GM19395 (cell line): Measurements from ENCODE around the gene SPECC1.
A peak's percentile ranks its signal among the peaks of the same experiment; 100 is the strongest.
"Not testable (repeated sequence)": the region's sequence is repeated elsewhere in the genome, so short reads cannot be mapped to it uniquely, and the experiment has no call there.

Experiments used
- ATAC-seq: cut with Tn5 transposase; IDR thresholded peaks from one replicate; pipeline ENCODE4 v1.9.1; 2021; ENCODE audit warnings: mild to moderate bottlenecking, moderate library complexity; ENCODE audit not compliant: unreplicated experiment

The SPECC1 gene

DNA sequence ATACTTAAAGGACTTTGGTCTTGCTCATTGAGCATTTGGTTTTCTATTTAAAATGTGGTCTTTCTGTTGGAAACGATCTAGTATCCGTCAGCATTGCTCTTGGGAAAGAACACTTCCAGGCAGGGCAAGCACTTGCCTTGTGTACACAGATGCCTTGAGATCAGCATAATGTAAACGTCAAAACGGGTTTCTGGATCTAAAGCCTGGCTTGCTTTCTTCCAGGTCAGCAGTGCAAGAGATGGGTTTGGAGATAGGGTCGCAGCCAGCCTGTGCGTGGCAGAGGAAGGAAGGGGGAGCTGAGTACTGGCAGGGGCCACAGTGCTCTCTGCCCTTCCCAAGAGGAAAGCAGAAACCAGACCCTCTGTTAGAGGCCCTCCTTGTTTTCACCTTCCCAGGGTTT lies 282.7 kb downstream of the SPECC1 start:
- no peak for ATAC-seq

DNA sequence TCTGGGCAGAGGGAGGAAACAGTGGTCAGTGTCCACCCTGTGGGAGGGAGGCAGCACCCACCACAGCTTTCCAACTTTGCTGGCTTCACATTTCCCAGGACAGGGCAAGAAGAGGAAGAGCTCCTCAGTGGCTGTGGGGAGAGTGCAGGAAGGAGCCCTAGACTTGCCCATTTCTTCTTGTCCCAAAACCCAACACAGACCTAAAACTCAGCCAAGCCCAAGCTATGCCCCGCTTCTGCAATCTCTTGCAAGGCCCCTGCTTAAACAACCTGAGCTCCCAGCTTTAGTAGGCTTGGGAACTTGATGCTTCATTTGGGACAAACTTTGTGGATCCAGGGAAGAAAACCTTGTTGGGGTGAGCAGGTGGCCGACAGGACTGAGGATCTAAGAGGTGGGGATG lies 284.3 kb downstream of the SPECC1 start:
- ATAC-seq, result no peak

DNA sequence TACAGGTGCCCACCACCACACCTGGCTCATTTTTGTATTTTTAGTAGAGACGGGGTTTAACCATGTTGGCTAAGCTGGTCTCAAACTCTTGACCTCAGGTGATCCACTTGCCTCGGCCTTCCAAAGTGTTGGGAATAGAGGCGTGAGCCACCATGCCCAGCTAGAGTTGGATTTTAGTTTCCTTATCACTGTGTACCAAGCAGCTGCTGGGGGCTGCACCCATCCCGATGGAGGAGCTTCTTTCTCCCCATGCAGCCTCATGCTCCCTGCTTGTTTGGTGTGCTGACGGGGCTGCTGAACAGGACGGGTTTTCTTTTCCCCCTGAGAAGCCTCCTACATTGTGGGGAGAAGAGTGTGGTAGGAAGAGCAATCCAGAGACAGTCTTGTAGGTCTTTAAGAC lies 285.0 kb downstream of the SPECC1 start:
- ATAC-seq, result no peak

DNA sequence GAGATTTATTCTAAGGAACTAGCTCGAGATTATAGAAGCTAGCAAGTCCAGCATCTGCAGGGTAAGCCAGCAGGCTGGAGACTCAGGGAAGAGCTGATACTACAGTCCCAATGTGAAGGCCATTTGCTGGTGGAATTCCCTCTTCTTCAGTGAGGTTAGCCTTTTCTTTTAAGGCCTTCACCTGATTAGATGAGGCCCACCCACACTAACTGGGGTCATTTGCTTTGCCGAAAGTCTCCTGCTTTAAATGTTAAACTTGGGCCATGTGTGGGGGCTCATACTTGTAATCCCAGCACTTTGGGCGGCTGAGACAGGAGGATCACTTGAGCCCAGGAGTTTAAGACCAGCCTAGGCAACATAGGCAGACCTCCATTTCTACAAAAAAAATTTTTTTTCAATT lies 289.9 kb downstream of the SPECC1 start:
- ATAC-seq, result no peak

DNA sequence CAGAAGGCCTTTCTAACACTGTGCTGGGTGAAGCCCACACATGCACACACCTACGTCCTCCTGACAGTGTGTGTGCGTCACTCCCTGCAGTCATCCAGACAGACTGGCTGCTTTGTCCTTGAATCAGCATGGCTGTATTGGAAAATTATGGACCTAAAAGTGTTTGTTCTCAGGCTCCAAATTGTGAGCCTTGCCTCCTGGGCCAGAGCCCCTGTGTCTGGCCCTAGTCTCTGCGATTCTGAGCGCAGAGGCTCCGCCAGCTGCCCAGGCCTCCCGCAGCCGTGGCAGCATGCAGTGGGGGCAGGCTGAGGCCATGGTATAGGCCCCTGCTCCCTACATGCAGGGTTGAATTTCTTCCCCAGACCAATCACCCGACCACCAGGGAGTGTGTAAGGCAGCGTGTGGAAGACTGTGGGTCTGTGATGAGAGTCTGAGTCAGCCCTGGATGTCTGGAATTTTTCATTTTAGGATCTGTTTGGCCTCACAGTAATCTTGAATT lies 291.3 kb downstream of the SPECC1 start:
- ATAC-seq, result no peak

DNA sequence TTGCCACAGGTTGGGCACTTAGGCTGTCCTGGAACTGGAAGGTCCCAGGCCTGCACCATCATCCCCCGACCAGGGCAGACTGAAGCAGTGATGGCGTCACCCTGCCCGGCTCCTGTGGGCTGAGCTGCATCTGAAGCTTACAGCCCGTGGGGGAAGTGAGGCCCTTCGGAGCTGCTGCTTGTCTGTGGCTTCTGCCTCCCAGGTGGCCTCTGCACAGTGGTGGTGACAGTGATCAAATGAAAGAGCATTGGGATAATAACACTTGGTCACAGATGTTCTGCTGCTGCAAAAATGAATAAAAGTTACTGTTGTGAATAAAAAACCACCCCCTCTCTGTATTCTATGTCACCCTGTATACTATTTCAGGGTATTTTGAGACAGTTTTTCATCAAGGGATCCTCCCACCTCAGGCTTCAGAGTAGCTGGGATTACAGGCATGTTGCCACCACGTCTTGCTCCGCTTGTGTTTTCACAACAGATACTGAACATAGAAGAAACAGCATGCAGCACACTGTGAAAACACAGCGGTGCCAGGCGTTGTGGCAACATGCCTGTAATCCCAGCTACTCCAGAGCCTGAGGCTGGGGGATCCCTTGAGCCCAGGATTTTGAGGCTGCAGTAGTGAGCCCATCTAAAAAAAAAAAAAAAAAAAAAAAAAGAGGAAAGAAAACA lies 293.2 kb downstream of the SPECC1 start:
- ATAC-seq, result no peak

DNA sequence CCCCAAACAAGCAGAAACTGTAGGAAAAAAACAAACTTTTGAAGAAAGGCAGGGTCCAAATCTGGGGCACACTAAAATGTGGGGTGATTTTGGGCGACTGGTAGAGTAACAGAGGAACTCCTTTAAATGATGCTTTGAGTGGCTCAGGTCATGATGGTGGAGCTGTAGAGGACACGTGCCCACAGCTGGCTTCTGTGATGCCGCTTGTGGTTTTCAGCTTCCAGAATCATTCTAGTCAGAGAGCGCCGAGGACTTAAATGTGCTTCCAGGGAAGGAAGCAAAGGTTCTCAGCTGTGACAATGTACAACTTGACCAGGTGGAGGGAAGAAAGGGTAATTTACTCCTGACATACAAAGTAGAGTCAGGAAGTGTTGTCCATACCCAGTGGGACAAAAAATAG lies 295.8 kb downstream of the SPECC1 start:
- ATAC-seq, result no peak

DNA sequence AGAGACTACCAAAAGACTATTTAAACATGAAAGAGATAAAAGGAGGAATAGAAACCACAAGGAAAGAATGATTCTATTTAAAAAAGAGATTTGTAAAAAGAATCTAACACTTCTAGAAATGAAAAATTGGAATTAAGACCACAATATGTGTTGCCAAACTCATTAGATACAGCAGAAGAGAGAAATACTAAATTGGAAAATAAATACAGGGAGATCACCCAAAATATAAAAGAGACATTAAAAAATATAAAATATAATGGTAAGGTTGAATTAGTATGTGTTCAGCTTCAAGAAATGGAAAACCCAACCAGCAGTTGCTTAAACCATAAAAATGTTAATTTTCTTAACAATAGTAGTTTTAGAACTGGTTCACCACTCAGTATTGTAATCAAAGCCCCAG lies 297.8 kb downstream of the SPECC1 start:
- ATAC-seq, result no peak

DNA sequence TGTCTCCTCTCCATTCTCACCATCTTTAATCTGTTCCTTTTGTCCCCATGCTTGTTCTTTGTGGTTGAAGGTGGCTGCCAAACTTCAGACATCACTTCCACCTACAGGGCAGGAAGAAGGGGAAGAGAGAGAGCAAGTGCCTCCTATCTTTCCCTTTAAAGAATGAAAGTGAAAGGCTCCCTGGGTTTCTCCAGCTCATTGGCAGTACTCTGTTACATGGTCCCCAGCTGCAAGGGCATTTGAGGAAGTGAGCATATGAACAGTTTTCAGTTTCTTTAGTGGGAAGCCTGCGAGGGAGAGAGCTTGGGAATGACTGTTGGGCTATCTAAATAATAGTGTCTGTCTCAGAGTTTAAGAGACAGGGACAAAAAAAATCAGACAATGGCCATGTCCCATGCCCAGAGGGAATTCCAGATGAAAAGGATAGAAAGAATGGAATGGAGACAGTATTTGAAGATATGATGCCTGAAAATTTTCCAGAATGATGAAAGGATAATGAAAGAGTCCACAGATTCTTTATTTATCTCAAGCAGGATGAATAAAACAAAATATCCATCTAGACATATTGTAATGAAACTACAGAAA lies 298.3 kb downstream of the SPECC1 start:
- no peak for ATAC-seq

DNA sequence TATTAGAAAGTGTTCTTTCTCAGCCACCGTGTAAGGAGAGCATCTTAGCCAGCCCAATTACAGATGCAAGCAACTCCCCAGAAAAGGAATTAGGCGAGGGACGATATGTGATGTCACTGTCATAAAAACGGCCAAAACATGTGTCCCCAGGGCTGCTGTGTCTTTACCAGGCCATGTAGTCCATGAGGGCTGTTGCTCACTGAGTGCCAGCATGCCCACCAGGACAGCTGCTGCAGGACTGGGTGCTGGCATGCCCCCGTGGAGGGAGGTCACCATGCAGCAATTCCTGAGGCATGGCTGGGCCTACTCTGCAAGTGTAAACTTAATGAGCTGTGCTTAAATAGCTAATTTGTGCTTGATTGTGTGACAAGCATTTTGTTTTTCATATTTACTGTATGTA lies 301.3 kb downstream of the SPECC1 start:
- no peak for ATAC-seq

DNA sequence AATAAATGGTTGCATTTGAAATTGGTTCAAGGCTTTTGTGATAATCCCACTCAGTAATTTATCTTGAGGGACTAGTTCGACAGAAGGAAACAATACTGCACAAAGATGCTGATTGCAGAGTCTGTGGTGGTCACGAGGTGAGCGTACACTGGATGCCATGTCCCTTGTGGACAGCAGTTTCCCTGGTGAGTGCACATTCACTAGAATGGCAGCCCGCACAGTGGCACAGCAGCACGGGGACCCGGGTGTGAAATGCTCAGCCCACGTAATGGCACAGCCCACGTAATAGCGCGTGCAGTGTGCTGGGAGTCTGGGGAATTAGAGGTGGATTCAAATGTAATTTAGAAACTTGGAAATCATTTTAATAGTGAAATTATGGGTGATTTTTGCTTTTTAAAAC lies 304.1 kb downstream of the SPECC1 start:
- ATAC-seq, result no peak

DNA sequence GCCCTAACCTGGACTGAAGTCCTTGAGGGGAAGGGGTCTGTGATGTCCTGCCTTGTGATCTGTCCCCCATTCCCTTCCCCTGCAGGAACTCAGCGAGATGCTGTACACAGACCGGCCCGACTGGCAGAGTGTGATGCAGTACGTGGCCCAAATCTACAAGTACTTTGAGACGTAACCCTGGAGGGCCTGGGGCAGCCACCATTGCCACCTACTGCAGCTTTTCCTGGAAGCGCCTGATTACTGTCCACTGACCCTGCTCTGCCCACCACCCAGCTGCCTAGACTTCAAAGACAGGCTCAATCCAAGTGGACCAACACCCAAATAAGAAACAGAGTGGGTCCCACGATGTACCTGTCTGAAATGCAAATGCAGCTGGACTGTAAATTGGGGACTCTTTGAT lies 304.7 kb downstream of the SPECC1 start:
- ATAC-seq, result no peak

DNA sequence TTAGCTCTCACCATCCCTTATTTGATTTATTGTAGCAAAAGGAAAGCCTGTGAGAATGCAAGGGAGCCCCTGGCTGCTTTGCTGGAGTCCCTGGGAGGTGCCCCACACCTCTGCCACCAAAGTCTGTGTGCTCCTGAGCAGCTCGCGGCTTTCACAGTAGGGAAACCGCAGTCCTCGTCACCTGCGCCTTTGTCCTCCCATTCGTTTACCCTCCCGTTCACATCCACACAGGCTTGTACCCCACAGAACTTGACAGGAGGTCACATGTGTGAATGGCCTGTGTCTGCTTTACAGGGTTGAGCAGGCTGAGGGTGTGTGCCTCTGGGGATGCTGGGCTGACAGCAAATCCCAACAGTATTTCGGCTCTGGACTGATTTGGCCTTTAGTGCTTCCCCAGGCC lies 305.7 kb downstream of the SPECC1 start:
- ATAC-seq, result no peak

DNA sequence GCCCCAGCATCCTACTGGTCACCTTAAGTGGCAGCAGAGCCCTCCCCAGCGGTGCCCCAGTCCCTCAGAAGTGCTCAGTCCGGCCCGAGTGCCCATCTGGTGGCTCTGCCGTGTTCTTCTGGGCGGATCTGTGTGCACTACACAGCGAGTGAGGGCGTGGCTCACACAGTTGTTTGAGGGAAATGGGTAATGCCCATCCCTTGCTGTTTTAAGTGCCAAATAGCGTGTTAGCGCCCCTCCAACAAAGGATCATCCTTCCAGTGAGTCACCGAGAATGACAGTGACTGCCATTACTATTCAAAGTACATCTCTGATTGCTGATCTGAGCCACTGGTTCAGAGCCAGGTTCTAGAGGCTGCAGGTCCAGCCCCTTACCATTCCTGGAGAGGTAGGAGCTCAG lies 306.2 kb downstream of the SPECC1 start:
- ATAC-seq, result no peak

DNA sequence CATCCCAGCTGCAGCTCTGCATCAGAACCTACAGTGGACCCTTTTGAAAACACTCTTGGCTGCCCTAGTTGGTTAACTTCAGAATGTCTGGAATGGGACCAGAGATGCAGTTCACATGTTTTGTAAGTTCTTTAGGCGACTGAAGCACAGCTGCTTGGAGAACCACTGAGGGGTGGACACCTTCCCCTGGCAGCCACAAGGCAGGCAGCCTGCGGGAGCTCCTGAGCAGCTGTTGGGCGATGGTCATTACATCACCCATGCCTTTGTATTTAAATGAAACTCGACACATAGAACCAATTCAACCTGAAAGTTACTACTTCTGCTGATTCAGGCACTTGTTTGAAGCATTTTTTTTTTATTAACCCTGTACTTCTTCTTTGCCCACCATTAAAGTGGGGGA lies 306.7 kb downstream of the SPECC1 start:
- no peak for ATAC-seq

DNA sequence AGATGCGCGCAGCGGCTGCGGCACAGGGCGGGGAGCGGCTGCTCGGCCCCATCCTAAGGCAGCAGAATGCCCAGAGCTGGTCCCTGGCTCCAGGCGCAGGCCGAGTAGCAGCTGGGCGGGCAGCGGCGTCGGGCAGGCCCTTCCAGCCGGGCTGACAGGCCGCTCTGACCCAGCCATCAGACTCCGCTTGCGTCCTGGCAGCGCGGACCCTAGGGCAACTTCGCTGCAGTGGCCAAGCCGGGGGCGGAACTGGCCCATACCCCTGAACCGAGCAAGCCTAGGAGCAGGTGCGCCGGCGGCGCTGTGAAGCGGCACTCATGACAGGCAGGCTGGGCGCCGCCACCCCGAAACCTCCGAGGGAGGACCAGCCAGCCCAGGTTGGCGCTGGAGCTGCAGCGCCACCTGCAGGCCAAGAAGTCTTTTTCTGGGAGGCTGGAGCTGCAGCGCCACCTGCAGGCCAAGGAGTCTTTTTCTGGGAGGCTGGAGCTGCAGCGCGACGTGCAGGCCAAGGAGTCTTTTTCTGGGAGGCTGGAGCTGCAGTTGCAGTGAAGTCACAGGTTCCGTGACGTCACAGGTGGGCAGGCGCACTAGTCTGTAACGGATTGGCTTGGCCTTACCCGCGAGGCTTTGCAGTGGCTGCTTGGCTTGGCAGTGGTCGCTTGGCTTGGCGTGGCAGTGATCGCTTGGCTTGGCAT lies 311.5 kb downstream of the SPECC1 start:
- peak; percentile 72 for ATAC-seq

DNA sequence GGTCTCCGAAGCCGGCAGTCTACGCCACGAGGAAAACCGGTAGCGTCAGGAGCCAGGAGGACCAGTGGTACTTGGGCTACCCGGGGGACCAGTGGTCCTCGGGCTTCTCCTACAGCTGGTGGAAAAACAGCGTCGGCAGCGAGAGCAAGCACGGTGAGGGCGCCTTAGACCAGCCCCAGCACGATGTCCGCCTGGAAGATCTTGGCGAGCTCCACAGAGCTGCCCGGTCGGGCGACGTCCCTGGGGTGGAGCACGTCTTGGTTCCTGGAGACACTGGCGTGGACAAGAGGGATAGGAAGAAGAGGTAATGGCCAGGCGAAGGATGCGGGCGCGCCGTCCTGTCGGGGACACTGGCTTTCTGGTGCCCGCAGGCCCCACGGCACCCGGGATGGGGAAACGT lies 312.2 kb downstream of the SPECC1 start:
- not testable (repeated sequence) for ATAC-seq

DNA sequence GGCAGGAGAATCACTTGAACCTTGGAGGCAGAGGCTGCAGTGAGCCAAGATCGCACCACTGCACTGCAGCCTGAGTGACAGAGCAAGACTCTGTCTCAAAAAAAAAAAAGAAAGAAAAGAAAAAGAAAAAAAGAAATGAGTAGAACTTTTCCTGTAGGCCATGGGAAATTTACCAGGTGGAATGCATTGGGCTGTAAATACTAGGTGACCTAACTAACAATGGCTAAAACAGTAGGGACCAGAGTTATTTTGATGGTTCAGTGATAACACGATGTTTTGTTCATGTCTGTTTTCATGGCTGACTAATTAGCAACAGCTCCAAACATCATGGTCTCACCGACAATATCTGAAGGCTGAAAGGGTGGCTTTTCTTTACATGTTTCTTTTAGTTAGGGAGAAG lies 318.6 kb downstream of the SPECC1 start:
- not testable (repeated sequence) for ATAC-seq

DNA sequence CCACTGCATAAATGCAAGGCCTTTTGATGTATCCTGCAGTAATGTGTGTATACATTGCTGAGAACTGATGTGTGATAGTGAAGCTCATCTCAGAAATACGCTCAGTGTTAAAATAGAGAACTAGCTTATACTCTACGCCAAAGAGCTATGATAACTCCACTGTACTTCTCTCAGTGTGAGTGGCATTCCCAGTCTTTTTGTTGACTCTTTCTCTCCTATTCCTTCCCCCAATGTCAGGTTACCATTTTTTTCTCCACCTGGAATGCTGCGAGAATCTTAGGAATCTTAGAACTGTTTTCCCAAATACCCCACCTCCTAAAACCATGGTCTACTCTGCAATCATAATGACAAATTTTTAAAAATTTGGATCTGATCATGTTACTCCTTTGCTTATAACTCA lies 342.2 kb downstream of the SPECC1 start:
- ATAC-seq, result not testable (repeated sequence)

DNA sequence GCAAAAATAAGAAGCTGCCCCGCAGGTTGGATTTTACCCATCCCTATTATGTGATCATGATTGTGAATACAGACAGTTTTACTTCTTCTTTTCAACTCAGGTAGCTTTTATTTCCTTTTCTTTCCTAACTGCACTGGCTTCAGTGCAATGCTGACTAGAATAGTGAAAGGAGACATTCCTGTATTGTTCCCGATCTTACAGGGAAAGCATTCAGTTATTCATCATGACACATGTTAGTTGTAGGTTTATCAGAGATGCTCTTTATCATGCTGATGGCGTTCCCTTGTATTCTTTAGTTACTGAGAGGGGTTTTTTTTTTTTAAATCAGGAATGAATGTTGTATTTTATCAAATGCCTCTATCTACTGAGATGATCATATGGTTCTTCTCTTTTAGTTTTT lies 343.4 kb downstream of the SPECC1 start:
- not testable (repeated sequence) for ATAC-seq

DNA sequence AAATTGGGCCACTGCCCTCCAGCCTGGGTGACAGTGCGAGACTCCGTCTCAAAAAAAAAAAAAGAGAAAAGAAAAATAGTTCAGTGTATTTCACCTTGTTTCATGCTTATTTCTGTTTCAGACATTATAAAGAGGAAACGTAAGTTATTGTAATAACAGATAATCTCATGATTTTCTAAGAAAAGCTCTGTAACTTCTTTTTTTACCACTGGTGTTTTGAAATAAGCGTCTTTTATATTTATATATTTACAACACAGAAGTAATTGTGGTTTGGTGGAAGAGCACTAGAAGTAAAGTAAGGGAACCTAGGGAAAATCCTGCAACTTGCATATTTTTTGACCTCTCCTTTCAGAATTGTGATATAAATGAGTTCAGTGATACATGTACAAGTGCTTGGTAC lies 354.7 kb downstream of the SPECC1 start:
- not testable (repeated sequence) for ATAC-seq
